H9 (cell line): ENCODE results near the gene WIPF2. TPM values are rescaled to one million over a fixed set of nuclear protein-coding genes. Genes with fewer than 3 reads are reported as not detected.

Experiments
- DNase-seq: peaks from one replicate; pipeline ENCODE4 v3.0.0-alpha.2; 2017
- H2AFZ ChIP-seq: one replicate; pipeline ENCODE4 v1.6.1; 2013; ENCODE audit warnings: mild to moderate bottlenecking, low read length, control low read depth, moderate library complexity
- H2AK5ac ChIP-seq: 2 replicates; pipeline ENCODE4 v1.6.1; 2013; ENCODE audit warnings: low read length, control low read depth, mixed read lengths; ENCODE audit not compliant: insufficient read length
- H2BK120ac ChIP-seq: one replicate; pipeline ENCODE4 v1.6.1; 2013; ENCODE audit warnings: low read depth, mild to moderate bottlenecking, low read length, control low read depth, inconsistent platforms; ENCODE audit not compliant: poor library complexity, severe bottlenecking
- H2BK12ac ChIP-seq: 2 replicates; pipeline ENCODE4 v1.6.1; 2013; ENCODE audit warnings: low read length, control low read depth, mixed read lengths, low read depth; ENCODE audit not compliant: insufficient read length
- H2BK15ac ChIP-seq: 2 replicates; pipeline ENCODE4 v1.6.1; 2013; ENCODE audit warnings: low read depth, low read length, control low read depth
- H2BK20ac ChIP-seq: one replicate; pipeline ENCODE4 v1.6.1; 2013; ENCODE audit warnings: low read depth, mild to moderate bottlenecking, low read length, control low read depth, inconsistent platforms; ENCODE audit not compliant: poor library complexity, severe bottlenecking
- H2BK5ac ChIP-seq: 2 replicates; pipeline ENCODE4 v1.6.1; 2013; ENCODE audit warnings: low read length, control low read depth, mixed read lengths; ENCODE audit not compliant: insufficient read length
- H3K14ac ChIP-seq: 2 replicates; pipeline ENCODE4 v1.6.1; 2013; ENCODE audit warnings: low read length, control low read depth; ENCODE audit not compliant: insufficient read depth
- H3K18ac ChIP-seq: 2 replicates; pipeline ENCODE4 v1.6.1; 2013; ENCODE audit warnings: low read depth, mild to moderate bottlenecking, mixed read lengths, low read length, control low read depth; ENCODE audit not compliant: insufficient read length
- H3K23ac ChIP-seq: 2 replicates; pipeline ENCODE4 v1.6.1; 2013; ENCODE audit warnings: low read length, control low read depth, mixed read lengths, low read depth; ENCODE audit not compliant: insufficient read length
- H3K23me2 ChIP-seq: 2 replicates; pipeline ENCODE4 v1.6.1; 2013; ENCODE audit warnings: low read depth, mild to moderate bottlenecking, mixed read lengths, low read length, control low read depth; ENCODE audit not compliant: insufficient read length, poor library complexity, severe bottlenecking
- H3K27ac ChIP-seq: 2 replicates; pipeline ENCODE4 v1.5.1; 2013; ENCODE audit warnings: low read length, control low read depth, mixed read lengths, low read depth; ENCODE audit not compliant: insufficient read length
- H3K27me3 ChIP-seq: 2 replicates; pipeline ENCODE4 v1.6.1; 2013; ENCODE audit warnings: low read length, control low read depth, inconsistent platforms; ENCODE audit not compliant: insufficient read depth
- H3K4ac ChIP-seq: 2 replicates; pipeline ENCODE4 v1.6.1; 2013; ENCODE audit warnings: low read depth, mild to moderate bottlenecking, control low read depth, inconsistent platforms, low read length, moderate library complexity
- H3K4me1 ChIP-seq: 2 replicates; pipeline ENCODE4 v1.6.1; 2013; ENCODE audit warnings: low read length, control low read depth, inconsistent platforms; ENCODE audit not compliant: insufficient read depth
- H3K4me2 ChIP-seq: 2 replicates; pipeline ENCODE4 v1.6.1; 2013; ENCODE audit warnings: low read length, control low read depth, mixed read lengths; ENCODE audit not compliant: insufficient read length, insufficient read depth
- H3K56ac ChIP-seq: 2 replicates; pipeline ENCODE4 v1.6.1; 2013; ENCODE audit warnings: low read depth, mild to moderate bottlenecking, mixed read lengths, low read length, control low read depth; ENCODE audit not compliant: insufficient read length
- H3K79me1 ChIP-seq: 2 replicates; pipeline ENCODE4 v1.6.1; 2013; ENCODE audit warnings: low read depth, mild to moderate bottlenecking, moderate library complexity, low read length, control low read depth, inconsistent platforms; ENCODE audit not compliant: insufficient read depth, poor library complexity, severe bottlenecking
- H3K79me2 ChIP-seq: 2 replicates; pipeline ENCODE4 v1.6.1; 2013; ENCODE audit warnings: low read length, control low read depth, inconsistent platforms; ENCODE audit not compliant: insufficient read depth
- H3K9ac ChIP-seq: 2 replicates; pipeline ENCODE4 v1.6.1; 2013; ENCODE audit warnings: low read length, control low read depth, mixed read lengths; ENCODE audit not compliant: insufficient read length; ENCODE audit errors: extremely low read depth
- H3K9me3 ChIP-seq: one replicate; pipeline ENCODE4 v1.6.1; 2013; ENCODE audit warnings: low read depth, low read length, inconsistent platforms; ENCODE audit not compliant: control insufficient read depth
- H3T11ph ChIP-seq: one replicate; pipeline ENCODE4 v1.6.1; 2013; ENCODE audit warnings: mild to moderate bottlenecking, low read length, control low read depth, inconsistent platforms
- H4K20me1 ChIP-seq: one replicate; pipeline ENCODE4 v1.6.1; 2013; ENCODE audit not compliant: control insufficient read depth, insufficient read length, insufficient read depth
- H4K5ac ChIP-seq: 2 replicates; pipeline ENCODE4 v1.6.1; 2013; ENCODE audit warnings: low read depth, mild to moderate bottlenecking, mixed read lengths, low read length, control low read depth; ENCODE audit not compliant: insufficient read length
- H4K8ac ChIP-seq: replicated peaks from 2 replicates; pipeline ENCODE4 v1.6.1; 2013; ENCODE audit warnings: low read length, control low read depth, mixed read lengths, low read depth; ENCODE audit not compliant: insufficient read length
- H4K91ac ChIP-seq: 2 replicates; pipeline ENCODE4 v1.6.1; 2013; ENCODE audit warnings: low read depth, mild to moderate bottlenecking, moderate library complexity, mixed read lengths, low read length, control low read depth; ENCODE audit not compliant: insufficient read length
- H3K27ac Mint-ChIP-seq, 3 experiments: 2 replicates in 2 of 3; 3 replicates in 1 of 3; pipeline ENCODE4 v1.8.0; 2020 to 2021; ENCODE audit warnings: mixed read lengths in 3 of 3, mild to moderate bottlenecking in 1 of 3, moderate library complexity in 1 of 3
- H3K27me3 Mint-ChIP-seq: 2 replicates; pipeline ENCODE4 v1.8.0; 2021; ENCODE audit warnings: low read depth, mild to moderate bottlenecking, moderate library complexity, mixed read lengths
- H3K36me3 Mint-ChIP-seq, 3 experiments: 2 replicates in 2 of 3; 3 replicates in 1 of 3; pipeline ENCODE4 v1.8.0; 2020 to 2021; ENCODE audit warnings: low read depth in 3 of 3, mixed read lengths in 3 of 3; ENCODE audit not compliant: insufficient read depth in 1 of 3
- H3K4me1 Mint-ChIP-seq, 2 experiments: 2 replicates each; pipeline ENCODE4 v1.8.0; 2020; ENCODE audit warnings: mixed read lengths in 2 of 2
- H3K4me3 Mint-ChIP-seq, 2 experiments: 2 replicates in 1 of 2; 3 replicates in 1 of 2; pipeline ENCODE4 v1.8.0; 2020 to 2021; ENCODE audit warnings: mild to moderate bottlenecking in 2 of 2, mixed read lengths in 2 of 2, moderate library complexity in 1 of 2
- H3K9me3 Mint-ChIP-seq, 2 experiments: 2 replicates in 1 of 2; 3 replicates in 1 of 2; pipeline ENCODE4 v1.8.0; 2020; ENCODE audit warnings: mild to moderate bottlenecking in 2 of 2, mixed read lengths in 2 of 2, moderate library complexity in 1 of 2
- WGBS: extraction: QIAGEN DNeasy Blood & Tissue Kit; methylation state at CpG from one replicate; pipeline ENCODE4 v1.1.7; 2013; ENCODE audit warnings: missing lambda C conversion rate, low lambda C conversion rate, mixed read lengths; ENCODE audit not compliant: insufficient read length; ENCODE audit errors: extremely low coverage; 5-methylcytosine and 5-hydroxymethylcytosine counted together
- total RNA-seq: library from RNA; stranded (reverse); gene quantifications from 2 replicates; pipeline ENCODE4 v1.2.1, GENCODE V29; 2021
- TF ChIP-seq, protein P1 (sequence below): fragments of 200-600 bp; sonication (generic); conservative IDR thresholded peaks from 3 replicates; pipeline ENCODE4 v1.8.0; 2021; ENCODE audit warnings: antibody characterized with exemption, mild to moderate bottlenecking

Gene WIPF2
- total RNA-seq, 1 experiment from 2014 or later, result 24.2 TPM

DNA sequence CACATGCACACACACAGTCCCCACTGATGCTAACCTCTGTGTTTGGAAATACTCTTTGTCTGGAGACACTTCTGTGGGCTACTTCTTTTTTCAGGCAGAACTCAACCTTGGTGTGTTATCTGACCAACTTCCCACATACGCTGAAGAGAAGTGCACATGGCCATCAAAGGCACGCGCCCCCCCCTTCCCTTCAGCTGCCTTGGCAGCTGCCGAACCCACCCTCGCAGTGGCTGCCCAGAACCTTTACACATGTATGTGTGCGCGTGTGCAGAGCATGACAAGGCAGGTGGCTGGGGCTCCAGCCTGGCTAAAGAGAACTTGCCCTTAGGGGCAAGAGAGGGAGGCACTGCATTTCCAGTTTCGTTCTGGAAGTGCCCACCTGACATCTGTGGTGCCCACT is 37.9 kb upstream of the WIPF2 start:
- Histone ChIP-seq H3K4me1 (peaks cover 5% of the 10 kb centered on the region; the same call in 1 of the 2 replicates), H3K56ac (no peak overlapping the region), H2AK5ac (no peak overlapping the region), H3K79me2 (no peaks in the 10 kb centered on the region), H2BK20ac (no peak overlapping the region), H3K23me2 (no peaks in the 10 kb centered on the region), H2BK12ac (no peak overlapping the region), H4K8ac (no peak overlapping the region), H4K5ac (no peak overlapping the region), H3K79me1 (no peaks in the 10 kb centered on the region), H2AFZ (no peak overlapping the region), H3K27me3 (no peaks in the 10 kb centered on the region; the same call in 1 of the 2 replicates), H3K14ac (no peak overlapping the region), H3K27ac (no peak overlapping the region), H3K18ac (no peak overlapping the region), H3T11ph (no peak overlapping the region), H4K20me1 (peaks cover 2% of the 10 kb centered on the region), H2BK120ac (no peak overlapping the region), H3K9ac (no peak overlapping the region), H2BK15ac (no peak overlapping the region), H3K9me3 (no peaks in the 10 kb centered on the region), H2BK5ac (no peak overlapping the region), H3K23ac (no peak overlapping the region), H3K4me2 (no peak overlapping the region), H3K4ac (no peak overlapping the region), H4K91ac (no peak overlapping the region)
- H3K4me3 Mint-ChIP-seq, result no peak overlapping the region
- no CpG with 5 or more reads among the region's 8 CpGs for WGBS
- TF ChIP-seq, protein P1, sequence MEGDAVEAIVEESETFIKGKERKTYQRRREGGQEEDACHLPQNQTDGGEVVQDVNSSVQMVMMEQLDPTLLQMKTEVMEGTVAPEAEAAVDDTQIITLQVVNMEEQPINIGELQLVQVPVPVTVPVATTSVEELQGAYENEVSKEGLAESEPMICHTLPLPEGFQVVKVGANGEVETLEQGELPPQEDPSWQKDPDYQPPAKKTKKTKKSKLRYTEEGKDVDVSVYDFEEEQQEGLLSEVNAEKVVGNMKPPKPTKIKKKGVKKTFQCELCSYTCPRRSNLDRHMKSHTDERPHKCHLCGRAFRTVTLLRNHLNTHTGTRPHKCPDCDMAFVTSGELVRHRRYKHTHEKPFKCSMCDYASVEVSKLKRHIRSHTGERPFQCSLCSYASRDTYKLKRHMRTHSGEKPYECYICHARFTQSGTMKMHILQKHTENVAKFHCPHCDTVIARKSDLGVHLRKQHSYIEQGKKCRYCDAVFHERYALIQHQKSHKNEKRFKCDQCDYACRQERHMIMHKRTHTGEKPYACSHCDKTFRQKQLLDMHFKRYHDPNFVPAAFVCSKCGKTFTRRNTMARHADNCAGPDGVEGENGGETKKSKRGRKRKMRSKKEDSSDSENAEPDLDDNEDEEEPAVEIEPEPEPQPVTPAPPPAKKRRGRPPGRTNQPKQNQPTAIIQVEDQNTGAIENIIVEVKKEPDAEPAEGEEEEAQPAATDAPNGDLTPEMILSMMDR, result no peak
- no peaks in the 10 kb centered on the region for H3K9me3 Mint-ChIP-seq
- H3K27me3 Mint-ChIP-seq, result no peaks in the 10 kb centered on the region; the same call in 1 of the 2 replicates
- H3K4me1 Mint-ChIP-seq, result peaks cover 19 to 26% of the 10 kb centered on the region in 2 experiments
- no peak for DNase-seq
- H3K36me3 Mint-ChIP-seq, result peaks cover 2 to 13% (median 4%) of the 10 kb centered on the region in 3 experiments; a peak in 5 of 7 replicates
- no peak overlapping the region for H3K27ac Mint-ChIP-seq
